Hematopoietic multipotent progenitor cell treated with erythropoietin and hydrocortisone succinate and interleukin-3 and kit ligand, for 6 days (in vitro differentiated cells): Measurements from ENCODE around the gene TBX10.
"Not testable (repeated sequence)": the region's sequence is repeated elsewhere in the genome, so short reads cannot be mapped to it uniquely, and the experiment has no call there.

ENCODE experiments used
- DNase-seq: peaks from one replicate; pipeline ENCODE4 v3.0.0-alpha.2; 2015

TBX10 gene

DNA sequence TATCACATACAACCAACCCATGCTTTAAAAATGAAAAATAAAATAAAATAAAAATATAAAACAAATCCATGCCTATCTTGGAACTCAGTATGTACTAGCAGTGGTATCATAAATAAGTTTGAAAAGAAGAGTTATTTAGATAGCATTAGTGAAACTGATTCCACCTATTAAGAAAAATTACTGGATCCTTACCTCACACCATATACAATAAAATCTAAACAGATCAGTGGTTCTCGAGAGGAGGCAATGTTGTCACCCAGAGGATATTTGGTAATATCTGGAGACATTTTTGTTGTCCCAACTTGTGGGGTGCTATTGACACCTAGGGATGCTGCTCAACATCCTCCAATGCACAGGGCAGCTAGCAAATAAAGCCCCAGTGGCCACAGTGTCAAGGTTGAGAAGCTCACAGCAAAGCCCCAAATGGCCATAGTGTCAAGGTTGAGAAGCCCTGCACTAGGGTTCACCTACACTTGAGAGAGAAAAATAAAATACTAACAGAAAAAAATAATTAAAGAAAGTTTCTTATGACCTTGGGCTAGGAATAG lies 42.7 kb downstream of the TBX10 start:
- DNase-seq, result no peak

DNA sequence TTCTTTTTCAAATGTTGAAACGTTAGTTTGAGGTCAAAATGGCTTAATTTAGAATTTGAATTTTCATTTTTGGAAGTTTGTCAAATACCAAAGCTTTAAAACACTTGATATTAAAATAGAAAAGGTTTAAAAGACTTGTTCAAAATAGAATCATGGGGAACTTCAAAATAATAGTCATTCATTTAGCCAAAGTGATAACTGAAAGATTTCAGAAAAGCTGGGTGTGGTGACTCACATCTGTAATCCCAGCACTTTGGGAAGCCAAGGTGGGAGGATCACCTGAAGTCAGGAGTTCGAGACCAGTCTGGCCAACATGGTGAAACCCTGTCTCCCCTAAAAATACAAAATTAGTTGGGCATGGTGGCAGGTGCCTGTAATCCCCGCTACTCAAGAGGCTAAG lies 45.1 kb downstream of the TBX10 start:
- no peak for DNase-seq

DNA sequence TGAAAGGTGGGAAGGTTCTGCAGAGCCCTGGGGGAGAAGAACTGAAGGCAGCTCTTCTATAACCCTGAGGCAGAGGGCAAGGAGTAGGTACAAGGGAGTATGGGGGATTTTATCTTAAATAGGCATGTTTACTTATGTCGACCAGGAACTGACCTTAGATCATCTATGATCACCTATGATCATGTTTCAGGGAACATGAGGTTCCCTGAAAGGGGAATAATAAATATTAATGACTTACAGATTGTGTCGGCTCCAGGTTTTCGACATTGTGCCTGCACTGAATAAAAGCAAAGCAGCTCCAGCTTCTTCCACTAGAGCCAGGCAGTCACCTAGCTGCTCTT lies 46.0 kb downstream of the TBX10 start:
- DNase-seq, result no peak

DNA sequence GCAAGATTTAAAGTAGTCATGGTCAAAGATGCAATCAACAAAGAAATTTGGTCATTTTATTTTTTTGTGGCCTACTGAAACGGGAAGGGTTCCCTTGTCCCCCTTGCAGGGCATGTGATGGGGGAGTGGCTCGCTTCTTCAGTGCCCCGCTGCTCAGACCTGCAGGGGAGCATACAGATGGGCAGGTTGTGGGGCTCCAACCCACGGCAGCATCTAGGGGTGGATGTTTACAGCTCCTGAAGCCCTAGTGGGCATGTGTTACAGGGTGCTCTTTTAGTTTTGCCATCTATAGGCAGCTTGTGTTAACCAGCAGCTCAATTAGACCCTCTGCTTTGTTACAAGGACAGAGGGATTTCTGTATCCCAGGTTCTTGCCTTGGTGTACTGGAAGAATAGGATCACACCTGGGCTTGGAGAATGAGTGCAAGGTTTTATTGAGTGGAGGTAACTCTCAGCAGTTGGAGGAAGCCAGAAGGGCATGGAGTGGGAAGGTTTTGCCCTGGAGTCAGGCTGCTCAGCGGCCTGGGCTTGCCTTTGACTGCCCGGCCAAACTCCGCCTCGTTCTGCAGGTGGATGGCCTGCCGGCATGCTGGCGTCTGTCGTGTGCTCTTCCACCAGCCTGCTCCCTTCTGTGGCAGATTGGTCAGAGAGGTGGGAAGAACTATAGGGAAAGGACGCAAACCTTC lies 46.5 kb downstream of the TBX10 start:
- DNase-seq, result no peak

DNA sequence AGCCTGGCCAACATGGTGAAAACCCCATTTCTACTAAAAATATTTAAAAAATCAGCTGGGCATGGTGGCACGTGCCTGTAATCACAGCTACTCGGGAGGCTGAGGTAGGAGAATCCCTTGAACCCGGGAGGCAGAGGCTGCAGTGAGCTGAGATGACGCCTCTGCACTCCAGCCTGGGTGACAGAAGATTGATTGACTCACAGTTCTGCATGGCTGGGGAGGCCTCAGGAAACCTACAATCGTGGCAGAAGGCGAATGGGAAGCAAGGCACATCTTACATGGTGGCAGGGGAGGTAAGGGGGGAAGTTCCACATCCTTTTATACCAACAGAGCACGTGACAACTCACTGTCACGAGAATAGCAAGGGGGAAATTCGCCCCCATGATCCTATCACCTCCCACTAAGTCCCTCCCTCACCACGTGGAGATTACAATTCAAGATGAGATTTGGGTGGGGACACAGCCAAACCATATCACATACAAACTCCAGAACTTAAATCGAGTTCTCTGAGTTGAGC lies 50.6 kb downstream of the TBX10 start:
- not testable (repeated sequence) for DNase-seq

DNA sequence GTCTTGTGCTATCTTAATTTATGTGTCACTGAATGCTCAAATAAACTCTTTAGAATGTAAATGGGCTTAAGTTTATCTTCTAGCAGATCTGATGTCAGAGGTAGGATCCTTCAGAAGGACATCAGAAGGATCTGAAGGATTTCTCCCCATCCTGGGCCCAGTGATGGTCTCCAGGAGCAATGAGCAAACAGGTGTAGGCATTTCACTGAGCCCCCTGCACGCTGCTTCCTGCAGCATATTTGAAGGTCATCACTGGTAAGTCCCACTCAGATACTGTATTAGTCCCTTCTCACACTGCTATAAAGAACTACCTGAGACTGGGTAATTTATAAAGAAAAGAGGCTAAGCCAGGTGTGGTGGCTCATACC lies 51.4 kb downstream of the TBX10 start:
- no peak for DNase-seq

DNA sequence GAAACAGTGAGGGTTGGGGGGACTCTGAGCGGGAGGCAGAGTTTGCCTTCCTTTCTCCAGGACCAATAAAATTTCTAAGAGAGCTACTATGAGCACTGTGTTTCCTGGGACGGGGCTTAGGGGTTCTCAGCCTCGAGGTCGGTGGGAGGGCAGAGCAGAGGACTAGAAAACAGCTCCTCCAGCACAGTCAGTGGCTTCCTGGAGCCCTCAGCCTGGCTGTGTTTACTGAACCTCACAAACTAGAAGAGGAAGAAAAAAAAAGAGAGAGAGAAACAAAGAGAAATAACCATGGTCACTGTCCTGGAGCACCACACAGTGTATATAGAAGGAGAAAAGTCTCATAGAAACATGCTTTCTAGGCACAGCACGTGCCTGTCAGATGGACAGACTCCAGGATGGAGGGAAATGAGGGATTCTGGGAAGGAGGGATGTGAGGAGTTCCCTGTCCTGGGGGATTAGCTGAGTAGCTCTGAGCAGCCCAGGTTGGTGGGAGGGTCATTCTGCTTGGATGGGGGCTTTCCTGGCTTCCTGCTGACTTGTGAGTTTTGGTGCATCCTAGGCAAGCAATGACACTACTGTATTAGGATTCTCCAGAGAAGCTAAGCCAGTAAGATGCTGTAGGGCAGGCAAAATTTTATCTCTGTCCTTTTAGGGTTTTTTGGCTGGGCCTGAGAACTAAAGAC lies 52.9 kb downstream of the TBX10 start:
- no peak for DNase-seq

DNA sequence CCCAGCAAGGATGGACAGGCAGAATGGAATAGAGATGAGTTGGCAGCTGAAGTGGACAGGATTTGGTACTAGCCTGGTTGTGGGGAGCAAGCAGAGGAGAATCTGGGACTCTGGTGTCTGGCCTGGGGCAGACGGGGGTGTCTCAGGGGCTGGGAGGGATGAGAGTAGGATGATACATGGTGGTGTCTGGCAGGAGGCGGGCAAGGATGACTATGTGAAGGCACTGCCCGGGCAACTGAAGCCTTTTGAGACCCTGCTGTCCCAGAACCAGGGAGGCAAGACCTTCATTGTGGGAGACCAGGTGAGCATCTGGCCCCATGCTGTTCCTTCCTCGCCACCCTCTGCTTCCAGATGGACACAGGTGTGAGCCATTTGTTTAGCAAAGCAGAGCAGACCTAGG lies 53.7 kb downstream of the TBX10 start:
- no peak for DNase-seq

DNA sequence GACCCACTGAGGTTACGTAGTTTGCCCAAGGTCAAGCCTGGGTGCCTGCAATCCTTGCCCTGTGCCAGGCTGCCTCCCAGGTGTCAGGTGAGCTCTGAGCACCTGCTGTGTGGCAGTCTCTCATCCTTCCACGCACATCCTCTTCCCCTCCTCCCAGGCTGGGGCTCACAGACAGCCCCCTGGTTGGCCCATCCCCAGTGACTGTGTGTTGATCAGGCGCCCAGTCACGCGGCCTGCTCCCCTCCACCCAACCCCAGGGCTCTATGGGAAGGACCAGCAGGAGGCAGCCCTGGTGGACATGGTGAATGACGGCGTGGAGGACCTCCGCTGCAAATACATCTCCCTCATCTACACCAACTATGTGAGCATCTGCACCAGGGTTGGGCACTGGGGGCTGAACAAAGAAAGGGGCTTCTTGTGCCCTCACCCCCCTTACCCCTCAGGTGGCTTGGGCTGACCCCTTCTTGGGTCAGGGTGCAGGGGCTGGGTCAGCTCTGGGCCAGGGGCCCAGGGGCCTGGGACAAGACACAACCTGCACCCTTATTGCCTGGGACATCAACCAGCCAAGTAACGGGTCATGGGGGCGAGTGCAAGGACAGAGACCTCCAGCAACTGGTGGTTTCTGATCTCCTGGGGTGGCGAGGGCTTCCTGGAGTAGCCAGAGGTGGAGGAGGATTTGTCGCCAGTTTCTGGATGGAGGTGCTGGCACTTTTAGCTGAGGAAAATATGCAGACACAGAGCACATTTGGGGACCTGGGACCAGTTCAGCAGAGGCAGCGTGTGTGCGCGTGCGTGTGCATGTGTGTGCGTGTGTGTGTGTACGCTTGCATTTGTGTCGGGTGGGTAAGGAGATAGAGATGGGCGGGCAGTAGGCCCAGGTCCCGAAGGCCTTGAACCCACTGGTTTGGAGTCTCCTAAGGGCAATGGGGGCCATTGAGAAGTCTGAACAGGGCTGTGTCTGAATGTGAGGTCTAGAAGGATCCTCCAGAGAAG lies 54.4 kb downstream of the TBX10 start:
- no peak for DNase-seq

DNA sequence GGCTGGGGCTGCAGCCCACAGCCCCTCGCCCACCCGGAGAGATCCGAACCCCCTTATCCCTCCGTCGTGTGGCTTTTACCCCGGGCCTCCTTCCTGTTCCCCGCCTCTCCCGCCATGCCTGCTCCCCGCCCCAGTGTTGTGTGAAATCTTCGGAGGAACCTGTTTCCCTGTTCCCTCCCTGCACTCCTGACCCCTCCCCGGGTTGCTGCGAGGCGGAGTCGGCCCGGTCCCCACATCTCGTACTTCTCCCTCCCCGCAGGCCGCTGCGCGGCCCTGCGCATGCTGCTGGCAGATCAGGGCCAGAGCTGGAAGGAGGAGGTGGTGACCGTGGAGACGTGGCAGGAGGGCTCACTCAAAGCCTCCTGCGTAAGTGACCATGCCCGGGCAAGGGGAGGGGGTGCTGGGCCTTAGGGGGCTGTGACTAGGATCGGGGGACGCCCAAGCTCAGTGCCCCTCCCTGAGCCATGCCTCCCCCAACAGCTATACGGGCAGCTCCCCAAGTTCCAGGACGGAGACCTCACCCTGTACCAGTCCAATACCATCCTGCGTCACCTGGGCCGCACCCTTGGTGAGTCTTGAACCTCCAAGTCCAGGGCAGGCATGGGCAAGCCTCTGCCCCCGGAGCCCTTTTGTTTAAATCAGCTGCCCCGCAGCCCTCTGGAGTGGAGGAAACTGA lies 55.2 kb downstream of the TBX10 start:
- peak; percentile 63 for DNase-seq

DNA sequence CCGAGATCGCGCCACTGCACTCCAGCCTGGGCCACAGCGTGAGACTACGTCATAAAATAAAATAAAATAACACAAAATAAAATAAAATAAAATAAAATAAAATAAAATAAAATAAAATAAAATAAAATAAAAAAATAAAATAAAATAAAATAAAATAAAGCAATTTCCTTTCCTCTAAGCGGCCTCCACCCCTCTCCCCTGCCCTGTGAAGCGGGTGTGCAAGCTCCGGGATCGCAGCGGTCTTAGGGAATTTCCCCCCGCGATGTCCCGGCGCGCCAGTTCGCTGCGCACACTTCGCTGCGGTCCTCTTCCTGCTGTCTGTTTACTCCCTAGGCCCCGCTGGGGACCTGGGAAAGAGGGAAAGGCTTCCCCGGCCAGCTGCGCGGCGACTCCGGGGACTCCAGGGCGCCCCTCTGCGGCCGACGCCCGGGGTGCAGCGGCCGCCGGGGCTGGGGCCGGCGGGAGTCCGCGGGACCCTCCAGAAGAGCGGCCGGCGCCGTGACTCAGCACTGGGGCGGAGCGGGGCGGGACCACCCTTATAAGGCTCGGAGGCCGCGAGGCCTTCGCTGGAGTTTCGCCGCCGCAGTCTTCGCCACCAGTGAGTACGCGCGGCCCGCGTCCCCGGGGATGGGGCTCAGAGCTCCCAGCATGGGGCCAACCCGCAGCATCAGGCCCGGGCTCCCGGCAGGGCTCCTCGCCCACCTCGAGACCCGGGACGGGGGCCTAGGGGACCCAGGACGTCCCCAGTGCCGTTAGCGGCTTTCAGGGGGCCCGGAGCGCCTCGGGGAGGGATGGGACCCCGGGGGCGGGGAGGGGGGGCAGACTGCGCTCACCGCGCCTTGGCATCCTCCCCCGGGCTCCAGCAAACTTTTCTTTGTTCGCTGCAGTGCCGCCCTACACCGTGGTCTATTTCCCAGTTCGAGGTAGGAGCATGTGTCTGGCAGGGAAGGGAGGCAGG lies 56.0 kb downstream of the TBX10 start, which contains the start of gene GSTP1:
GSTP1 (plus strand) TSS at position 566 of the 958 bp plus-strand sequence; CDS start at position 598, 32 bp downstream.
- peak; percentile 90 for DNase-seq

DNA sequence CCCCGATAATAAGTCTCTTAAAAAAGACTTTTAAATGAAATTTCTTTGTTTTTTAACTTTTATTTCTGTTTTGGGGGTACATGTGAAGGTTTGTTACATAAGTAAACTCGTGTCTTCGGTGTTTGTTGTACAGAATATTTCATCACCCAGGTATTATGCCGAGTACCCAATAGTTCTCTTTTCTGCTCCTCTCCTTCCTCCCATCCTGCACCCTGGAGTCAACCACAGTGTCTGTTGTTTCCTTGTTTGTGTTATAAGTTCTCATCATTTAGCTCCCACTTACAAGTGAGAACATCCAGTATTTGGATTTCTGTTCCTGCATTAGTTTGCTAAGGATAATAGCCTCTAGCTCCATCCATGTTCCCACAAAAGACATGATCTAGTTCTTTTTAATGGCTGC lies 57.6 kb downstream of the TBX10 start:
- no peak for DNase-seq

DNA sequence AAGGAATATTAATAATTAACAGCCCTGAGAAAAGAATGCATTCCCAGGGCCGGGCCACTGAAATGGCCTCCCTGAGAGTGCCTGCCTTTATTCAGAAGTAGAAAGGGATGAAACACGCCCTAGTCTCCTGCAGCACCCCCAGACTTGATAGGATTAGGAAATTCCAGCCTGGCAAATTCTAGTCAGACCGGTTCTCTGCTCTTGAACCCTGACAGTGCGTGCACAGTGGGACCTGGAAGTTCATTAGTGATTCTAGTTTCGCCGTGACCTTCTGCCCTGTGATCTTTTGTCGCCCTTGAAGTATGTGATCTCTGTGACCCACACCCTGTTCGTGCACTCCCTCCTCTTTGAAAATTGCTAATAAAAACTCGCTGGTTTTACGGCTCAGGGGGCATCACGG lies 58.1 kb downstream of the TBX10 start:
- no peak for DNase-seq
